HEK293 (cell line): ENCODE measurements around the gene NOP56.

Experiments used
- CTCF ChIA-PET: fragments of 350-600 bp; formaldehyde crosslinking; extraction: SDS; loops from one replicate; lab custom pipeline; 2021; ENCODE audit warnings: antibody characterized with exemption; lab: Yijun Ruan, JAX
- POLR2A ChIA-PET: fragments of 300-600 bp; formaldehyde crosslinking; extraction: SDS; loops from one replicate; lab custom pipeline; 2020; ENCODE audit warnings: antibody characterized with exemption, inconsistent platforms; lab: Yijun Ruan, JAX
- H3K27ac ChIP-seq: fragments of 200-500 bp; sonication (Bioruptor generic); 2 replicates; pipeline ENCODE4 v1.5.1; 2014; ENCODE audit warnings: low read depth, low read length, control low read depth, inconsistent platforms; ENCODE audit errors: extremely low read depth
- H3K36me3 ChIP-seq, 2 experiments: fragments of 200-500 bp in 1 of 2; sonication (Bioruptor generic) in 1 of 2; 1 replicate in 1 of 2; 2 replicates in 1 of 2; pipeline ENCODE4 v1.5.1; 2014 to 2017; ENCODE audit warnings: inconsistent platforms in 2 of 2, low read length in 2 of 2; ENCODE audit not compliant: control insufficient read depth in 2 of 2, insufficient read depth in 1 of 2
- H3K4me1 ChIP-seq: fragments of 200-500 bp; sonication (Bioruptor generic); 2 replicates; pipeline ENCODE4 v1.5.1; 2014; ENCODE audit warnings: mild to moderate bottlenecking, low read length, inconsistent platforms; ENCODE audit not compliant: control insufficient read depth, insufficient read depth
- H3K4me3 ChIP-seq: 2 replicates; pipeline ENCODE4 v1.5.1; 2011; ENCODE audit warnings: low read depth, mild to moderate bottlenecking, control low read depth, low read length, moderate library complexity
- H3K9me3 ChIP-seq: fragments of 200-500 bp; sonication (Bioruptor generic); 2 replicates; pipeline ENCODE4 v1.5.1; 2014; ENCODE audit warnings: low read depth, low read length, inconsistent platforms; ENCODE audit not compliant: control insufficient read depth, insufficient read depth
- YY2 ChIP-seq: fragments of 450-650 bp; formaldehyde crosslinking; IDR thresholded peaks from 2 replicates; pipeline ENCODE4 v1.5.1; 2016; ENCODE audit warnings: missing biosample characterization, missing genetic modification characterization
- ZBTB20 ChIP-seq: fragments of 450-650 bp; formaldehyde crosslinking; IDR thresholded peaks from 2 replicates; pipeline ENCODE4 v1.5.1; 2016; ENCODE audit warnings: missing biosample characterization, missing genetic modification characterization
- ZFP37 ChIP-seq: fragments of 450-650 bp; formaldehyde crosslinking; IDR thresholded peaks from 2 replicates; pipeline ENCODE4 v1.5.1; 2016; ENCODE audit warnings: missing biosample characterization, missing genetic modification characterization
- ZFP41 ChIP-seq: fragments of 450-650 bp; formaldehyde crosslinking; IDR thresholded peaks from 2 replicates; pipeline ENCODE4 v1.5.1; 2016; ENCODE audit warnings: missing biosample characterization, missing genetic modification characterization, borderline replicate concordance
- ZNF174 ChIP-seq: fragments of 450-650 bp; formaldehyde crosslinking; IDR thresholded peaks from 2 replicates; pipeline ENCODE4 v1.5.0; 2017; ENCODE audit warnings: missing biosample characterization, mild to moderate bottlenecking, missing genetic modification characterization
- ZNF223 ChIP-seq: fragments of 450-650 bp; formaldehyde crosslinking; IDR thresholded peaks from 2 replicates; pipeline ENCODE4 v1.5.1; 2016; ENCODE audit warnings: missing biosample characterization, missing genetic modification characterization
- ZNF23 ChIP-seq: fragments of 450-650 bp; formaldehyde crosslinking; IDR thresholded peaks from 2 replicates; pipeline ENCODE4 v1.5.1; 2016; ENCODE audit warnings: missing biosample characterization, missing genetic modification characterization, borderline replicate concordance
- ZNF426 ChIP-seq: fragments of 450-650 bp; formaldehyde crosslinking; IDR thresholded peaks from 2 replicates; pipeline ENCODE4 v1.5.1; 2017; ENCODE audit warnings: missing biosample characterization, missing genetic modification characterization, mild to moderate bottlenecking, inconsistent platforms, moderate library complexity
- ZNF473 ChIP-seq: fragments of 450-650 bp; formaldehyde crosslinking; IDR thresholded peaks from 2 replicates; pipeline ENCODE4 v1.5.1; 2017; ENCODE audit warnings: missing biosample characterization, missing genetic modification characterization
- ZNF629 ChIP-seq: fragments of 450-650 bp; formaldehyde crosslinking; IDR thresholded peaks from 2 replicates; pipeline ENCODE4 v1.5.1; 2017; ENCODE audit warnings: missing biosample characterization, missing genetic modification characterization
- ZNF747 ChIP-seq: fragments of 450-650 bp; formaldehyde crosslinking; IDR thresholded peaks from 2 replicates; pipeline ENCODE4 v1.5.1; 2016; ENCODE audit warnings: missing biosample characterization, missing genetic modification characterization
- TF ChIP-seq, protein P1 (sequence below): fragments of 450-650 bp; formaldehyde crosslinking; IDR thresholded peaks from 2 replicates; pipeline ENCODE4 v1.5.1; 2016; ENCODE audit warnings: missing biosample characterization, missing genetic modification characterization
- TF ChIP-seq, protein P2 (sequence below): fragments of 450-650 bp; formaldehyde crosslinking; IDR thresholded peaks from 2 replicates; pipeline ENCODE4 v1.5.1; 2016; ENCODE audit warnings: missing biosample characterization, missing genetic modification characterization, low read depth
- TF ChIP-seq, protein P3 (sequence below): fragments of 450-650 bp; formaldehyde crosslinking; IDR thresholded peaks from 2 replicates; pipeline ENCODE4 v1.5.1; 2016; ENCODE audit warnings: missing biosample characterization, missing genetic modification characterization, borderline replicate concordance
- TF ChIP-seq, protein P4 (sequence below): fragments of 450-650 bp; formaldehyde crosslinking; IDR thresholded peaks from 2 replicates; pipeline ENCODE4 v1.5.1; 2016; ENCODE audit warnings: missing biosample characterization, missing genetic modification characterization
- TF ChIP-seq, protein P5 (sequence below): fragments of 450-650 bp; formaldehyde crosslinking; IDR thresholded peaks from 2 replicates; pipeline ENCODE4 v1.5.1; 2017; ENCODE audit warnings: missing biosample characterization, missing genetic modification characterization

The NOP56 gene

DNA sequence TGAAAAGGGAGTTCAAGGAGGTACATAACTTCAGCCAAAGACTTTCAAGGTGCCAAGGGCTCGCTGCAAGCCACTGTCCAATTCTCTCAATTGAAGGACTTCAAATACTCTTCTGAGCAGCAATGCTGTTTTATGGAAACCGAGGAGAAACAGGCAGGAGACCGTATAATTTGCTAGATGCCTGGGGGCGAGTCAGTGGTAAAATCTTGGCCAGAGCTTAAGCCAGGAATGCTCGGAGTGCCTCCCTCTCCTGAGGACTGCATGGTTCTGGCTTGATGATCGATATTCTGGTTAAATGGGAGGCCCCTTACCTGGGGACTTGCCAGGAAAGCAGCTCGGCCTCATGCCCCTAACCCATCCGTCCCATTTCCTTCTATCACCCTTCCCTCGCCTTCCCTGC, 35.8 kb upstream of the NOP56 start (continued):
- TF ChIP-seq, protein P1, sequence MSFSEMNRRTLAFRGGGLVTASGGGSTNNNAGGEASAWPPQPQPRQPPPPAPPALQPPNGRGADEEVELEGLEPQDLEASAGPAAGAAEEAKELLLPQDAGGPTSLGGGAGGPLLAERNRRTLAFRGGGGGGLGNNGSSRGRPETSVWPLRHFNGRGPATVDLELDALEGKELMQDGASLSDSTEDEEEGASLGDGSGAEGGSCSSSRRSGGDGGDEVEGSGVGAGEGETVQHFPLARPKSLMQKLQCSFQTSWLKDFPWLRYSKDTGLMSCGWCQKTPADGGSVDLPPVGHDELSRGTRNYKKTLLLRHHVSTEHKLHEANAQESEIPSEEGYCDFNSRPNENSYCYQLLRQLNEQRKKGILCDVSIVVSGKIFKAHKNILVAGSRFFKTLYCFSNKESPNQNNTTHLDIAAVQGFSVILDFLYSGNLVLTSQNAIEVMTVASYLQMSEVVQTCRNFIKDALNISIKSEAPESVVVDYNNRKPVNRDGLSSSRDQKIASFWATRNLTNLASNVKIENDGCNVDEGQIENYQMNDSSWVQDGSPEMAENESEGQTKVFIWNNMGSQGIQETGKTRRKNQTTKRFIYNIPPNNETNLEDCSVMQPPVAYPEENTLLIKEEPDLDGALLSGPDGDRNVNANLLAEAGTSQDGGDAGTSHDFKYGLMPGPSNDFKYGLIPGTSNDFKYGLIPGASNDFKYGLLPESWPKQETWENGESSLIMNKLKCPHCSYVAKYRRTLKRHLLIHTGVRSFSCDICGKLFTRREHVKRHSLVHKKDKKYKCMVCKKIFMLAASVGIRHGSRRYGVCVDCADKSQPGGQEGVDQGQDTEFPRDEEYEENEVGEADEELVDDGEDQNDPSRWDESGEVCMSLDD (tag by site-specific recombination) = no peak
- TF ChIP-seq, protein P2, sequence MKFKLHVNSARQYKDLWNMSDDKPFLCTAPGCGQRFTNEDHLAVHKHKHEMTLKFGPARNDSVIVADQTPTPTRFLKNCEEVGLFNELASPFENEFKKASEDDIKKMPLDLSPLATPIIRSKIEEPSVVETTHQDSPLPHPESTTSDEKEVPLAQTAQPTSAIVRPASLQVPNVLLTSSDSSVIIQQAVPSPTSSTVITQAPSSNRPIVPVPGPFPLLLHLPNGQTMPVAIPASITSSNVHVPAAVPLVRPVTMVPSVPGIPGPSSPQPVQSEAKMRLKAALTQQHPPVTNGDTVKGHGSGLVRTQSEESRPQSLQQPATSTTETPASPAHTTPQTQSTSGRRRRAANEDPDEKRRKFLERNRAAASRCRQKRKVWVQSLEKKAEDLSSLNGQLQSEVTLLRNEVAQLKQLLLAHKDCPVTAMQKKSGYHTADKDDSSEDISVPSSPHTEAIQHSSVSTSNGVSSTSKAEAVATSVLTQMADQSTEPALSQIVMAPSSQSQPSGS = no peak

DNA sequence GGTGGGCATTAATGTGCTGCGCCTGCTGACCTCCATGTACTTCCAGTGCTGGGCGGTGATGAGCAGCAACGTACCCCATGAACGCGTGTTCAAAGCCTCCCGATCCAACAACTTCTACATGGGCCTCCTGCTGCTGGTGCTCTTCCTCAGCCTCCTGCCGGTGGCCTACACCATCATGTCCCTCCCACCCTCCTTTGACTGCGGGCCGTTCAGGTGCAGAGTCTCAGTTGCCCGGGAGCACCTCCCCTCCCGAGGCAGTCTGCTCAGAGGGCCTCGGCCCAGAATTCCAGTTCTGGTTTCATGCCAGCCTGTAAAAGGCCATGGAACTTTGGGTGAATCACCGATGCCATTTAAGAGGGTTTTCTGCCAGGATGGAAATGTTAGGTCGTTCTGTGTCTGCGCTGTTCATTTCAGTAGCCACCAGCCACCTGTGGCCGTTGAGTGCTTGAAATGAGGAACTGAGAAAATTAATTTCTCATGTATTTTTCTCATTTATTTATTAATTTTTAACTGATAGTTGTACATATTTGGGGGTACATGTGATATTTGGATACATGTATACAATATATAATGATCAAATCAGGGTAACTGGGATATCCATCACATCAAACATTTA, 35.2 kb upstream of the NOP56 start:
- ChIA-PET POLR2A (no interaction called here), CTCF (no interaction called here)
- H3K9me3 ChIP-seq = no peaks in the 10 kb centered on the region
- no peaks in the 10 kb centered on the region for H3K36me3 ChIP-seq
- no peaks in the 10 kb centered on the region for H3K4me1 ChIP-seq
- no peak overlapping the region for H3K4me3 ChIP-seq
- H3K27ac ChIP-seq = no peak overlapping the region
- TF ChIP-seq ZFP37 (tag by site-specific recombination) (no peak), ZBTB20 (tag by site-specific recombination) (no peak), ZNF23 (tag by site-specific recombination) (no peak), ZNF747 (tag by site-specific recombination) (no peak), YY2 (no peak), ZNF629 (tag by site-specific recombination) (no peak), ZFP41 (tag by site-specific recombination) (no peak), ZNF223 (tag by site-specific recombination) (no peak), ZNF174 (tag by site-specific recombination) (no peak), ZNF426 (no peak), ZNF473 (tag by site-specific recombination) (no peak)
- TF ChIP-seq, protein P3, sequence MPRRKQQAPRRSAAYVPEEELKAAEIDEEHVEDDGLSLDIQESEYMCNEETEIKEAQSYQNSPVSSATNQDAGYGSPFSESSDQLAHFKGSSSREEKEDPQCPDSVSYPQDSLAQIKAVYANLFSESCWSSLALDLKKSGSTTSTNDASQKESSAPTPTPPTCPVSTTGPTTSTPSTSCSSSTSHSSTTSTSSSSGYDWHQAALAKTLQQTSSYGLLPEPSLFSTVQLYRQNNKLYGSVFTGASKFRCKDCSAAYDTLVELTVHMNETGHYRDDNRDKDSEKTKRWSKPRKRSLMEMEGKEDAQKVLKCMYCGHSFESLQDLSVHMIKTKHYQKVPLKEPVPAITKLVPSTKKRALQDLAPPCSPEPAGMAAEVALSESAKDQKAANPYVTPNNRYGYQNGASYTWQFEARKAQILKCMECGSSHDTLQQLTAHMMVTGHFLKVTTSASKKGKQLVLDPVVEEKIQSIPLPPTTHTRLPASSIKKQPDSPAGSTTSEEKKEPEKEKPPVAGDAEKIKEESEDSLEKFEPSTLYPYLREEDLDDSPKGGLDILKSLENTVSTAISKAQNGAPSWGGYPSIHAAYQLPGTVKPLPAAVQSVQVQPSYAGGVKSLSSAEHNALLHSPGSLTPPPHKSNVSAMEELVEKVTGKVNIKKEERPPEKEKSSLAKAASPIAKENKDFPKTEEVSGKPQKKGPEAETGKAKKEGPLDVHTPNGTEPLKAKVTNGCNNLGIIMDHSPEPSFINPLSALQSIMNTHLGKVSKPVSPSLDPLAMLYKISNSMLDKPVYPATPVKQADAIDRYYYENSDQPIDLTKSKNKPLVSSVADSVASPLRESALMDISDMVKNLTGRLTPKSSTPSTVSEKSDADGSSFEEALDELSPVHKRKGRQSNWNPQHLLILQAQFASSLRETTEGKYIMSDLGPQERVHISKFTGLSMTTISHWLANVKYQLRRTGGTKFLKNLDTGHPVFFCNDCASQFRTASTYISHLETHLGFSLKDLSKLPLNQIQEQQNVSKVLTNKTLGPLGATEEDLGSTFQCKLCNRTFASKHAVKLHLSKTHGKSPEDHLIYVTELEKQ = no peak
- TF ChIP-seq, protein P4, sequence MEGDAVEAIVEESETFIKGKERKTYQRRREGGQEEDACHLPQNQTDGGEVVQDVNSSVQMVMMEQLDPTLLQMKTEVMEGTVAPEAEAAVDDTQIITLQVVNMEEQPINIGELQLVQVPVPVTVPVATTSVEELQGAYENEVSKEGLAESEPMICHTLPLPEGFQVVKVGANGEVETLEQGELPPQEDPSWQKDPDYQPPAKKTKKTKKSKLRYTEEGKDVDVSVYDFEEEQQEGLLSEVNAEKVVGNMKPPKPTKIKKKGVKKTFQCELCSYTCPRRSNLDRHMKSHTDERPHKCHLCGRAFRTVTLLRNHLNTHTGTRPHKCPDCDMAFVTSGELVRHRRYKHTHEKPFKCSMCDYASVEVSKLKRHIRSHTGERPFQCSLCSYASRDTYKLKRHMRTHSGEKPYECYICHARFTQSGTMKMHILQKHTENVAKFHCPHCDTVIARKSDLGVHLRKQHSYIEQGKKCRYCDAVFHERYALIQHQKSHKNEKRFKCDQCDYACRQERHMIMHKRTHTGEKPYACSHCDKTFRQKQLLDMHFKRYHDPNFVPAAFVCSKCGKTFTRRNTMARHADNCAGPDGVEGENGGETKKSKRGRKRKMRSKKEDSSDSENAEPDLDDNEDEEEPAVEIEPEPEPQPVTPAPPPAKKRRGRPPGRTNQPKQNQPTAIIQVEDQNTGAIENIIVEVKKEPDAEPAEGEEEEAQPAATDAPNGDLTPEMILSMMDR (tag by site-specific recombination) = no peak
- TF ChIP-seq, protein P5, sequence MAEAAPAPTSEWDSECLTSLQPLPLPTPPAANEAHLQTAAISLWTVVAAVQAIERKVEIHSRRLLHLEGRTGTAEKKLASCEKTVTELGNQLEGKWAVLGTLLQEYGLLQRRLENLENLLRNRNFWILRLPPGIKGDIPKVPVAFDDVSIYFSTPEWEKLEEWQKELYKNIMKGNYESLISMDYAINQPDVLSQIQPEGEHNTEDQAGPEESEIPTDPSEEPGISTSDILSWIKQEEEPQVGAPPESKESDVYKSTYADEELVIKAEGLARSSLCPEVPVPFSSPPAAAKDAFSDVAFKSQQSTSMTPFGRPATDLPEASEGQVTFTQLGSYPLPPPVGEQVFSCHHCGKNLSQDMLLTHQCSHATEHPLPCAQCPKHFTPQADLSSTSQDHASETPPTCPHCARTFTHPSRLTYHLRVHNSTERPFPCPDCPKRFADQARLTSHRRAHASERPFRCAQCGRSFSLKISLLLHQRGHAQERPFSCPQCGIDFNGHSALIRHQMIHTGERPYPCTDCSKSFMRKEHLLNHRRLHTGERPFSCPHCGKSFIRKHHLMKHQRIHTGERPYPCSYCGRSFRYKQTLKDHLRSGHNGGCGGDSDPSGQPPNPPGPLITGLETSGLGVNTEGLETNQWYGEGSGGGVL (tag by site-specific recombination) = no peak
- TF ChIP-seq, all 188 proteins: peak for 0
